ENCODE results near the gene KMT5B. TPM values are rescaled to one million over a fixed set of nuclear protein-coding genes. Genes with fewer than 3 reads are reported as not detected.
A peak's percentile ranks its signal among the peaks of the same experiment; 100 is the strongest.

The KMT5B gene
- total and polyA plus RNA-seq, 2 of the 13 experiments (the other 11 are each of a cell fraction or from before 2014, with no cell fraction given) = 17.6 to 23.7 TPM

- TF ChIP-seq KIAA2018 (CRISPR knock-in tag; IDR thresholded peaks at IDR 0.05; ENCODE audit: borderline replicate concordance) (no peak), SIX4 (CRISPR knock-in tag; IDR thresholded peaks at IDR 0.05) (peak; percentile 70; the same call in 1 of the 2 replicates), ZBTB21 (CRISPR knock-in tag; IDR thresholded peaks at IDR 0.05) (no peak), ZNF747 (CRISPR knock-in tag; IDR thresholded peaks at IDR 0.05; ENCODE audit: borderline replicate concordance) (peak; percentile 87; the same call in 1 of the 2 replicates), ZNF557 (CRISPR knock-in tag; IDR thresholded peaks at IDR 0.05) (peak; percentile 56; the same call in 1 of the 2 replicates), SOX5 (CRISPR knock-in tag; IDR thresholded peaks at IDR 0.05; ENCODE audit: borderline replicate concordance) (peak; percentile 83; the same call in 1 of the 2 replicates), ZNF280B (CRISPR knock-in tag; IDR thresholded peaks at IDR 0.05; ENCODE audit: borderline replicate concordance) (peak; percentile 79), NR3C1 (CRISPR knock-in tag; IDR thresholded peaks at IDR 0.05) (no peak), CAMTA2 (CRISPR knock-in tag; IDR thresholded peaks at IDR 0.05; ENCODE audit: borderline replicate concordance) (no peak), PHF8 (CRISPR knock-in tag; IDR thresholded peaks at IDR 0.05) (no peak; the same call in 1 of the 2 replicates), FOSL1 (CRISPR knock-in tag; IDR thresholded peaks at IDR 0.05; ENCODE audit: borderline replicate concordance) (no peak), ZKSCAN8 (CRISPR knock-in tag; IDR thresholded peaks at IDR 0.05; ENCODE audit: borderline replicate concordance) (peak; percentile 92; the same call in 1 of the 2 replicates), TEAD3 (CRISPR knock-in tag; optimal IDR thresholded peaks at IDR 0.05; ENCODE audit: borderline replicate concordance) (peak; percentile 79), GMEB2 (CRISPR knock-in tag; IDR thresholded peaks at IDR 0.05; ENCODE audit: low read depth) (no peak), SP2 (CRISPR knock-in tag; IDR thresholded peaks at IDR 0.05) (no peak), ZNF556 (CRISPR knock-in tag; IDR thresholded peaks at IDR 0.05; ENCODE audit: borderline replicate concordance) (peak; percentile 50; the same call in 1 of the 2 replicates), ATM (IDR thresholded peaks at IDR 0.05; ENCODE audit: borderline replicate concordance) (no peak), TGIF2 (CRISPR knock-in tag; IDR thresholded peaks at IDR 0.05) (peak; percentile 99), ZNF367 (CRISPR knock-in tag; IDR thresholded peaks at IDR 0.05; ENCODE audit: borderline replicate concordance) (no peak)
Measured at GRCh38 chr11:68146704-68147474, 66.2 kb downstream of the KMT5B start (continued).

Data from HepG2 (cell line).